Measurements from ENCODE around the gene IGF2BP2. TPM values are rescaled to one million over a fixed set of nuclear protein-coding genes. Genes with fewer than 3 reads are reported as not detected.

IGF2BP2 gene
- total and polyA plus RNA-seq, 10 donors = 1.1 to 21.1 (median 12.0) TPM

GRCh38 chr3:185647880-185648210, 177.0 kb downstream of the IGF2BP2 start:
- Histone ChIP-seq H3K27me3 (replicated peaks in 1 of 7) (no peaks in the 10 kb centered on the region), H3K36me3 (peaks cover 0 to 29% (median 0%) of the 10 kb centered on the region in 6 donors), H3K4me1 (peaks cover 0 to 8% (median 0%) of the 10 kb centered on the region in 6 donors), H3K27ac (no peak overlapping the region), H3K9me3 (no peaks in the 10 kb centered on the region), H3K4me3 (no peak overlapping the region)
- intact Hi-C loops (cut with DNase I; ENCODE audit: low total_unique reads) = no loop called here
- TF ChIP-seq CTCF (IDR thresholded peaks at IDR 0.05 in 8 of 11, conservative IDR thresholded peaks at IDR 0.05 in 3 of 11) (no peak), POLR2AphosphoS5 (IDR thresholded peaks at IDR 0.05) (no peak), POLR2A (IDR thresholded peaks at IDR 0.05) (no peak)
- DNase-seq = no peak
- 96 to 98% (median 97%) methylated on average over 10 of the region's 10 CpGs for WGBS, 5 donors

DNA sequence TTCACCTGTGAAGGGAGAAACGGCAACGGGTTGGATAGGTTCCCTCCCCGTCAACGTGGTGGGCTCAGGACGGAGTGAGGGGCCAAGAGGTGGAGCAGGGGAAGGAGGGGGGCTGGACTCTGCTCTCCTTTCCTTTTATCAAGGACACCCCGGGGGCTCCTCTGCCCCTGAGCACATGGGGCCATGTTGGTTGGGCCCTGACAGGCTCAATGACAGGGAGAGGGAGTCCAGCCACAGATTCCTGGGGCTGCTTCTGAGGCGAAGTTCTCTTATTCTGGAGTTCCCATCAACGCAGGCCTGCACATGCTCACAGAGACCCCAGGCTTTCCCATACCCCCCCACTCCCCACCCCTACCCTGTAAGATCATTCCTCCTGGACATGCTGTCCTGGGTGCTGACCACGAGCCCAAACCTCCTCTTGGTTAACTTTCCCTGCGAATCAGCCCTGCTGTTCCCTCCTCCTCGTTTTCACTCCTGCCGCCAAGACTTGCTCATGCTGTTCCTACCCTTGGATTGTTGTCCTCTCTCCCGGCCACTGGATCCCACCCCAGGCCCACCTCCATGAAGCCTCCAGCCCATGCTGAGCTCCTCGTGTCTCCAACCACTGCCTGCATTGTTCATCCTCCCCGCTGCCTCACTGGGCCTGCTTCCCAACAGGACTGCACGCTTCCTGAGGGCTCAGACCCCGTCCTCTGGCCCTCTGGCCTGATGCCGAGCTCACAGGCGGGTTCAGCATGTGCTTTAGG, 177.5 kb downstream of the IGF2BP2 start:
- no peak for TF ChIP-seq CTCF (IDR thresholded peaks at IDR 0.05 in 8 of 11, conservative IDR thresholded peaks at IDR 0.05 in 3 of 11)
- TF ChIP-seq POLR2AphosphoS5 (IDR thresholded peaks at IDR 0.05) = no peak
- no peak for TF ChIP-seq POLR2A (IDR thresholded peaks at IDR 0.05)
- Histone ChIP-seq H3K9me3 (no peaks in the 10 kb centered on the region), H3K4me1 (peaks cover 0 to 8% (median 0%) of the 10 kb centered on the region in 6 donors), H3K36me3 (peaks cover 0 to 29% (median 0%) of the 10 kb centered on the region in 6 donors), H3K27ac (no peak overlapping the region), H3K4me3 (no peak overlapping the region), H3K27me3 (replicated peaks in 1 of 7) (no peaks in the 10 kb centered on the region)
- 77 to 85% (median 82%) methylated on average over 19 of the region's 19 CpGs for WGBS, 5 donors
- intact Hi-C loops (cut with DNase I; ENCODE audit: low total_unique reads) = no loop called here
- DNase-seq = no peak

DNA sequence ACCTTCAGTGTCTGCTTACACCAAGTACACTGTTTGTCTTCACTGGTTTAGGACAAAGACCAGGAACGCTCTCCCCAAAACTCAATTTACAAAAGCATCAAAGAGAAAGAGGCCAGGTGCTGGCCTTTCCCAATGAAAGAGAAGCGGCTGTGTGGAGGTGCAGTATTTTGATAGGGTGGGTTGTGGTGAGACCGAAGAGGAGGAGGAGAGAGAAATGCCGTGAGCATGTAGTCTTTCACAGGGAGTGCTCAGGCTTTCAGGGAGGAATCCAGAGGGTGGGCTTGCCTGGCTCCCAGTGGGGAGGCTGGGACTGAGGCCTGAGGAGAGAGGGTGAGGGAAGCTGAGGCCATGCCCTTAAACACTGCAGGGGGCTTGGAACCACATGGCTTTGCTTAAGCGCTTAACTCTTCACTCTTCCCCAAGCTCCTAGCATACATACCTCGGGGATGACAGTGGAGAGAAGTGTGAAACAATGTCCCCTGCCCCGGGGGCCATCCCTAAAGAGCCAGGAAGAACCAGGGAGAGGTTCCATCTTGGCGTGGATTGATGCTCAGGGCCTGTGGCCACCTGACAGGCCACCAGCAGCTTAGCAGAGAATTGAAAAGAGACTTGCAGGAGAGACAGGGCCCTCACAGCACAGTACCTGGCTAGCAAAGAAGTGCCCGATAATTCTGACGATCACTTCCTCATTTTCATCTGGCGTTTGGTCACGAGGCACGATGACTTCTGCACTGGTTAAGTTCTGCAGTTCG, 178.3 kb downstream of the IGF2BP2 start:
- DNase-seq = no peak
- Histone ChIP-seq H3K27ac (no peak overlapping the region), H3K9me3 (no peaks in the 10 kb centered on the region), H3K4me3 (no peak overlapping the region), H3K36me3 (peaks cover 0 to 29% (median 0%) of the 10 kb centered on the region in 6 donors), H3K27me3 (replicated peaks in 1 of 7) (no peaks in the 10 kb centered on the region), H3K4me1 (peaks cover 0 to 8% (median 0%) of the 10 kb centered on the region in 6 donors)
- 65 to 74% (median 69%) methylated on average over 14 of the region's 14 CpGs for WGBS, 5 donors
- intact Hi-C loops (cut with DNase I; ENCODE audit: low total_unique reads) = no loop called here
- no peak for TF ChIP-seq CTCF (IDR thresholded peaks at IDR 0.05 in 8 of 11, conservative IDR thresholded peaks at IDR 0.05 in 3 of 11)
- TF ChIP-seq POLR2A (IDR thresholded peaks at IDR 0.05) = no peak
- TF ChIP-seq POLR2AphosphoS5 (IDR thresholded peaks at IDR 0.05) = no peak
